CD4-positive, alpha-beta T cell treated with Interferon gamma for 1 hour (primary cell): ENCODE data around the gene ZNF609.

Experiments used
- DNase-seq: peaks from one replicate; pipeline ENCODE4 v3.0.0-alpha.2; 2020

The ZNF609 gene

DNA sequence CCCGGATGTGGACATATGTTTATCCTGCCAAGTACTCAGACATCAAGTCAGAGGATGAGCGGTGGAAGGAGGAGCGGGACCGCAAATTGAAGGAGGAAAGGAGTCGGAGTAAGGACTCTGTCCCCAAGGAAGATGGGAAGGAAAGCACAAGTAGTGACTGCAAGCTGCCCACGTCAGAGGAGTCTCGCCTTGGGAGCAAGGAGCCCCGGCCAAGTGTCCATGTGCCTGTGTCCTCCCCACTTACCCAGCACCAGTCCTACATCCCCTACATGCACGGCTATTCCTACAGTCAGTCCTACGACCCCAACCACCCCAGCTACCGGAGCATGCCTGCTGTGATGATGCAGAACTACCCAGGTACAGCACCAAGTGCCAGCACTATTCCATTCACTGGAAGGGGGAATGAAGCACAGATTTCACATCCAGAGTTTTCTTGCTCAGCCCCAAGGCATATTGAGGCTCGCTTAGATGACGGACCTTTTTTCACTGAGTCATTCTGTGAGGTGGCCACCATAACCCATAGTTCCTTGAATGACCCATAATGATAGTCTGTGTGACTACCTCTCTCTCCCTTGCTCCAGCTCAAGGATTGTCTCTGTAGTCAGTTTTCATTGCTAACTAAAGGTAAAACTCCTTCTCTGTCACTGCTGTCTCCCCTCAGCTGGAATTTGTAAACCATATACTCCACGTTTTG, 217.9 kb downstream of the ZNF609 start:
- DNase-seq: no peak

GRCh38 chr15:64680097-64680496, 219.7 kb downstream of the ZNF609 start:
- DNase-seq: no peak

- no peak for DNase-seq
These were observed 221.1 kb downstream of the ZNF609 start for GRCh38 chr15:64681424-64682024.

DNA sequence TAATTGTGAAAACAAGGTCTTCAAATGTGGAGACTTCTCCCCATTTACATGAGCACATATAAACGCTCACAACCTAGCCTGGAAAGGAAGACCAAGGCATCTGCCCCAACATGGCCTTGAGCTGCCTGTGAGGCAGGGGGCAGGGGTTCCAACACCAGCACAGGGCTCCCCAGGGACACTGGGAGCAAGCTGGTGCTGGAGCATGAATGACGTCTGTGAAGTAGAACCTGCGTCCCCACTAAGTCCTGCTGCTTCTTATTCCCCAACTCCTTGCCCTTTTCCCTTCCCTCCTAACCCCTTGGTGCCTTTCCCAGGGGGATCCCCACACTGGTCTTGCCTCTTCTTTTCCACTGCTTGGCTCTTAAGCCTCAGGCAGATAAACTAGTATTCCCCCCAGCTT, 221.9 kb downstream of the ZNF609 start:
- DNase-seq: no peak

- no peak for DNase-seq
These were observed 223.0 kb downstream of the ZNF609 start for GRCh38 chr15:64683378-64683777.

- DNase-seq: no peak
These were observed 225.0 kb downstream of the ZNF609 start for GRCh38 chr15:64685230-64685888.

DNA sequence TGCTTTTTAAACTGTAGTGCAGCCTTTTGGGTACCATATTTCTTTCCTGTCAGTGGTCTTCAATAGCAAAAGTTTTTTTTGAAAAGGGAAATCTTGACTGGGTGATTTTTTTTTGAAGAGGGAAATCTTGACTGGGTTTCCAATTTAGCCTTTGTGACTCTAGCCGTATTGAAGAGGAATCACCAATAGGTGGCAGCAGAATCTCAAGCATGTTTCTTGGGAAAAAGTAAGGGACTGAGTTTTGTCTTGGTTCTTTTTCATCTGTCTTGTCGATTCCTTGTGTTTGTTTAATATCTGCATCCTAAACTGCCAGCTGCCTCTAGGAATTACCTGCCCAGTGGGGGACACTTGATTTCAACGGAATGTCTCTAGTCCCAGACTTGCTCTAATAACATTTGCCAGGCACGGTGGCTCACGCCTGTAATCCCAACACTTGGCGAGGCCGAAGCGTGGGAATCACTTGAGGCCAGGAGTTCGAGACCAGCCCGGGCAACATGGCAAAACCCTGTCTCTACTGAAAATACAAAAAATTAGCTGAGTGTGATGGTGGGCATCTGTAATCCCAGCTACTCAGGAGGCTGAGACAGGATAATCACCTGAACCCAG, 225.9 kb downstream of the ZNF609 start:
- DNase-seq: no peak

DNA sequence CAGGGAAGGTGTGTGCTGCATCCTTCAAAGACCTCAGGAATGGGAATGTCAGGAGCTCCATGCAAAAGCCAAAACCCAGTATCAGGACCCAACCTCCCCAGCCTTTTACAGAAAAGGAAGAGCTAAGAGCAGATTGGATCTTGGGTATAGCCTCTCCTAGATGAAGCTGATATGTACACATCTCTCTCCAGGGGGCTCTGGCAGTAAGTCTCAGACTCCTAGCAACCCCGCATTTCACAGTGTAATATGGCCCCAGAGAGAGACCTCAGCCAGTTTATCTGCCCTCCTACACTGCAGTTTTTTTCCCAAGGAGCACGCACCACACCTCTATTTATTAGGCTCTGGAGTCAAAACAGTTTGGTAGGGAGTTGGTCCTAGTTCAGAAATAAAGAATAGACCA, 226.8 kb downstream of the ZNF609 start:
- DNase-seq: no peak

DNA sequence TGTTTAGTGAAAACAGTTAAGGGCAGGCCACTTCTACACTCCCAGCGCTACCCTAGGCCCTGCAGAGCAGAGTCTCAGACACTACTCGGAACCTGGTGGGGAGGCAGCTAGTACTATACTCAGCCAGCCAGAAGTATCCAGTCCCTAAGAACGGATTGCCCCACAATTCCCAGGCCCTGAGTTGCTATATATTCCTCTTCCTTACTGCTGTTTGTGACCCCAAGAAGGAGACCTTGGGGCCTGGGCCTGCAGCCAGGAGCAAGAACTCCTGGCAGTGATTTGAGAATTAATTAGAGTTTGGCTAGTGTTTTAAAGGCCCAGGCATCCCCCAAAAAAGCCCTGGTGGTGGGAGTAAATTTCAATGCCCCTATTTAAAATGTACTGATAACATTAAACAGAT, 227.3 kb downstream of the ZNF609 start:
- DNase-seq: no peak

GRCh38 chr15:64688770-64689169, 228.4 kb downstream of the ZNF609 start:
- no peak for DNase-seq

GRCh38 chr15:64690008-64690407, 229.6 kb downstream of the ZNF609 start:
- no peak for DNase-seq

GRCh38 chr15:64690578-64691296, 230.4 kb downstream of the ZNF609 start:
- DNase-seq: no peak

DNA sequence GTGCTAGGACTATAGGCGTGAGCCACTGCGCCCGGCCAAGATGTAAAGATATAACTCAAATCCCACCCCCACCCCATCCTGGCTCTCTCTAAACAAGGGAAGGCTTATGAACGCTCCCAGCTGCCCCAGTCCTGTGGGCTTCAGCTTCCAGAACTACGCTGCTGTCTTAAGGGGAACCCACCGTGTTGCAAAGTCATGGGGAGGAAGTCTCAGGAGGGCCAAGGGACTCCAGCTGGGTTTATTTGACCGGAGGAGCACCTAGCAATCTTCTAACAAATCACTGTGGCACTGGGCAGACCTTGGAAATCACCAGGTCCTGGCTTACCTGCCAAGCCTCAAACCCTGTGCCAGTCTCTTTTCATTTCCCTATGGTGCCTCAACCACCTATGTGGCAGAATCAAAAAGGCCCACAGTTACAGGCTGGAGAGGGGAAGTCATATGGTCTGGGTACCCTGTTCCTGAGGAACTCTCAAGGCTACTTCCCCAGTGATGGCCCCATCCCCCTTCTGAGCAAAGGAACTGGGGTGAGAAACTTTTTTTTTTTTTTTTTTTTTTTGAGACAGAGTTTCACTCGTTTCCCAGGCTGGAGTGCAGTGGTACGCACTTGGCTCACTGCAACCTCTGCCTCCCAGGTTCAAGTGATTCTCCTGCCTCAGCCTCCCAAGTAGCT, 231.7 kb downstream of the ZNF609 start:
- DNase-seq: peak; percentile 60

DNA sequence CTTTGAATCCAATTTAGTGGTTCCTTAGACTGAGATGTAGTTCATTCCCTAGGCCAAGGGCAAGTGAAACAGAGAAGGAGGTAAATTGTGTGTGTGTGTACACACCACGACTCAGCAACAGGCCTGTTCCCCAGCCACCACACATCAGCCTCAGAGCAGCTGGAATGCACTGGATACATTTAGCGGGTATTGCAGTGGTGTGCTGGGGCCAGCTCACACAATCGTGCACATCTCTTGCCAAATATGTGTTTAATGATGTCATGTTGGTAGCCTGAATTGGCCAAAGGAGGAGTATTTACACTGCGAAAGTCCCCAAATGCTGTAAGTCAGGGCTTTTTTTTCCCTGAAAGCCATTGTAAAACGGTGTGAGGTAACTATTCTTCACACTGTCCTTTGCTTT, 232.8 kb downstream of the ZNF609 start:
- peak; percentile 59 for DNase-seq

GRCh38 chr15:64694816-64695215, 234.4 kb downstream of the ZNF609 start:
- DNase-seq: no peak

- DNase-seq: peak; percentile 70
These were observed 235.2 kb downstream of the ZNF609 start for GRCh38 chr15:64695561-64695992.

DNA sequence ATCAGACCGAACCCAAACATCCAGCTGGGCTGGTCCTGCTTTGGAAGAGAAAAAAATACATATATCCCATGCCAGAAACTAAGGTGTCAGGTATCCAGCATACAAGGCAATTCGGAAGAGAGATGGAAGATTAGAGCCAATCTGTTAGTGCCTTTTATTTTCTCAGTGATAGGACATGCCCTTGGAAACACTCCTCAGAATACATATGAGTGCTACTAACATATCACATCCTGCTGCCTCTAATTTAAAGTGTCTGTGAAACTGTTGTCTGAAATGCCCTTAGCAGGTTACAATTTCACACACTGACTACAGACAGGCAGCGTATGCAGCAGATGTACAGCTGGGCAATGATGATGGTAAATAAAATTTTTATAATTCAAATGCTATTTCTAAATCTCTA, 236.1 kb downstream of the ZNF609 start:
- DNase-seq: no peak

DNA sequence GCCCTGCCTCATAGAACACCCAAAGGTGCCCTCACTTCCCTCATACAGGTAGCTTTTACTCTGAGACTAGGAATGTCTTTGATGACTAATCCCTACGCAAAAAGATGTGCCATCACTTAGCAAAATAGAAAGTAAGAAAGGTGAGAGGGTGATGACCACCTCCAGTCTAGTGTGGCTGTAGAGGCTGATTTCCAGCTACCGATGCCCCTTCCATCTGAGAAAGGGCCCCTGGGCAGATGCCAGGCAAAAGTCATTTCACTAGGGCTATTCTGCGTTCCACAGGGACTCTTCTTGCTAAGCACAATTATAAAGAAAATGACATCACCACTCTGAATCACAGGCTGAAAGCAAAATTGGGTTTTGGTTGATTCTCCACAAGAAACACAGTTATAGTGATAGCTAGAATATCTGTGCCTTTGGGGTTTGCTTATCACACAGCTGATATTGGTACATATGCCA, 237.6 kb downstream of the ZNF609 start:
- DNase-seq: no peak

DNA sequence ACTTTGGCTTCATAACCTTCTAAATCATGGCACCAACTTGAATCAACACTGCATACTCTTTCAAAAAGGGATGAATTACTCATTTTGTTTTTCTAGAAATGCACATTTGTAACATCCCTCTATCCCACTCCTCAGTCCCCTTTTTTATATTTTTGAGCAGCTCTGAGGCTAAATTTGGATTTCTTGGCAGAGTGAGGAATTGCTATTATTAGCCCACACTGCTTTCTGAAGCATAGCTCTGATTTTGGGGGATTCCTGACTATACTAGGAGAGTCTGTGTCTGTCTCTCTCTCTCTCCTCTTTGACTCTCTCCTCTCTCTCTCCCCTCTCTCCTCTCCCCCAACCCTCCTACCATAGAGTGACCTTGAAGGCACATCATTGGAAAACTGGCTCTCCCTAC, 238.4 kb downstream of the ZNF609 start:
- DNase-seq: no peak

- no peak for DNase-seq
These were observed 239.5 kb downstream of the ZNF609 start for GRCh38 chr15:64699751-64700388.

DNA sequence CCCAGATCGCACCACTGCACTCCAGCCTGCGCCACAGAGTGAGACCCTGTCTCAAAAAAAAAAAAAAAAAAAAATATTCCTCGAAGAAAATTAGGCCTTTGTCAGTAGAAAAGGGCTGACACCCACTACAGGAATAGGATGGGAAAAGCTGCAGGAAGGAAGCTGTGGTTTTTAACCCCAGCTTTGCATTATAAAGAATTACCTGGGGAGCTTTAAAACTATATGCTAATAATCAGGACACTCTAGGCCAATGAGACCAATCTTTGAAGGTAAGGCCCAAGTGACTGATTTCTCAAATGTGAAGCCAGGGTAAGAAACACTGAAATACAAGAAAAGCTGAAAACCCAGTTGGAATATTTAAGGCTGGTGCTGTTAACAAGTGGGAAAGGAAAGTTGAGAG, 240.7 kb downstream of the ZNF609 start:
- no peak for DNase-seq
